IPS-18c (cell line): ENCODE results near the gene YWHAE.
"Not testable (repeated sequence)": the region's sequence is repeated elsewhere in the genome, so short reads cannot be mapped to it uniquely, and the experiment has no call there.

Experiments used
- H3K4me3 ChIP-seq: 2 replicates; pipeline ENCODE4 v1.7.0; 2013; ENCODE audit warnings: low read depth, mild to moderate bottlenecking, low read length, moderate library complexity; ENCODE audit not compliant: insufficient read depth
- H3K9me3 ChIP-seq: one replicate; pipeline ENCODE4 v1.6.1; 2013; ENCODE audit warnings: mild to moderate bottlenecking, low read length, moderate library complexity; ENCODE audit not compliant: control insufficient read depth, insufficient read depth

YWHAE gene

DNA sequence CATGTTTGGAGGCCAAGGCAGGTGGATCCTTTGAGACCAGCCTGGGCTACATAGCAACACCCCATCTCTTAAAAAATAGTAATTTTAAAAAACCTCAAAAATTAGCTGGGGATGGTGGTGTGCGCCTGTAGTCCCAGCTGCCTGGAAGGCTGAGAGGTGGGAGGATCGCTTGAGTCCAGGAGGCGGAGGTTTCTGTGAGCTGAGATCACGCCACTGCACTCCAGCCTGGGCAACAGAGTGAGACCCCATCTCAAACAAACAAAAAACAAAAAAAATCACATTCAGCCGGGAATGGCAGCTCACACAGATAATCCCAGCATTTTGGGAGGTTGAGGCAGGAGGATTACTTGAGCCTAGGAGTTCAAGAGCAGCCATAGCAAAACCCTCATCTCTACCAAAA lies 16.4 kb upstream of the YWHAE start:
- no peak overlapping the region for H3K4me3 ChIP-seq
- H3K9me3 ChIP-seq = no peaks in the 10 kb centered on the region

DNA sequence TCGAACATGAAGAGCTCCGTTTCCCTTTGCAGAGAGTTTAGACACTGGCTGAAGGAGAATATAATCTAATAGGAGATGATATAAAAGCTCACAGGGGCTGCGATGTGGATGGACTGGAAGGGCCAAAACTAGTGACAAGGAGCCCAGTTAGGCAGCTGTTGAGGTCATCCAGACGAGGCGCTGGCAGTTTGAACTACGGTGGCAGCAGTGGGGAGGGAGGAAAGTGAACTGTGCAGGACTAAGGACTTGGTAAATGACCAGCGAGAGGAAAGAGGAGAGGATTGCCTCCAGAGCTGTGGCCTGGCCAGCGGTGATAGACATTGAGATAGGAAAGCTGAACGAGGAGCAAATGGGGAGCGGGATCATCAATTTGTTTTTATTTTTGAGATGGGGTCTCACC lies 14.6 kb upstream of the YWHAE start:
- Histone ChIP-seq H3K9me3 (no peaks in the 10 kb centered on the region), H3K4me3 (no peak overlapping the region)

GRCh38 chr17:1414001-1414574 lies 14.1 kb upstream of the YWHAE start:
- Histone ChIP-seq H3K9me3 (no peaks in the 10 kb centered on the region), H3K4me3 (no peak overlapping the region)

- Histone ChIP-seq H3K9me3 (no peaks in the 10 kb centered on the region), H3K4me3 (no peak overlapping the region)
Observed at GRCh38 chr17:1413281-1413791, 13.3 kb upstream of the YWHAE start.

DNA sequence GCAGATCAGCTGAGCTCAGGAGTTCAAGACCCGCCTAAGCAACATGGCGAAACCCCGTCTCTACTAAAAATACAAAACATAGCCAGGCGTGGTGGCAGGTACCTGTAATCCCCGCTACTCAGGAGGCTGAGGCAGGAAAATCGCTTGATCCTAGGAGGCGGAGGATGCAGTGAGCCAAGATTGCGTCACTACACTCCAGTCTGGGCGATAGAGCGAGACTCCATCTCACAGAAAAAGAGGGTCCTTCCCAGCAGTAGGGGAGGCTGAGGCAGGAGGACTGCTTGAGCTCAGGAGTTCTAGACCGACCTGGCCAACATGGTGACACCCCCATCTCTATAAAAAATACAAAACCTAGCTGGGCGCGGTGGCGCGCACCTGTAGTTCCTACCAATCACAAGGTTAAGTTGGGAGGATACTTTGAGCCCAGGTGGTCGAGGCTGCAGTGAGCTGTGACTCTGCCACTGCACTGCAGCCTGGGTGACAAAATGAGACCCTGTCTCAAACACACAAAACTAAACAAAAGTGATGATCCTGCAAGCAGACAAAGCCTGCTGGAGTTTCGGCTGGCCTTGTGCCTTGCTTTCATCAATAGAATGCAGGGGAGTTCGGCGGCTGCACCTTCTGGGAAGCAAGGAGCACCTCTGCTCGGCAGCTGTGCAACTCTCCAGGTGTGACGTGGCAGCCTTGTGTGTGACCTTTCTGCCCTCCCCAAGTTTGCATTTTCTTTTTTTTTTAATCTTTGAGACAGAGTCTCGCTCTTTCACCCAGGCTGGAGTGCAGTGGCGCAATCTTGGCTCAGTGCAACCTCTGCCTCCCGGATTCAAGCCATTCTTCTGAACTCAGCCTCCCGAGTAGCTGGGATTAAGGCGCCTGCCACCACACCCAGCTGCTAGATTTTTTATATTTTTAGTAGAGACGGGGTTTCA lies 12.4 kb upstream of the YWHAE start:
- Histone ChIP-seq H3K4me3 (no peak overlapping the region), H3K9me3 (no peaks in the 10 kb centered on the region)

- Histone ChIP-seq H3K9me3 (peaks cover 5% of the 10 kb centered on the region), H3K4me3 (no peak overlapping the region)
Observed at GRCh38 chr17:1402262-1402586, 2.2 kb upstream of the YWHAE start.

DNA sequence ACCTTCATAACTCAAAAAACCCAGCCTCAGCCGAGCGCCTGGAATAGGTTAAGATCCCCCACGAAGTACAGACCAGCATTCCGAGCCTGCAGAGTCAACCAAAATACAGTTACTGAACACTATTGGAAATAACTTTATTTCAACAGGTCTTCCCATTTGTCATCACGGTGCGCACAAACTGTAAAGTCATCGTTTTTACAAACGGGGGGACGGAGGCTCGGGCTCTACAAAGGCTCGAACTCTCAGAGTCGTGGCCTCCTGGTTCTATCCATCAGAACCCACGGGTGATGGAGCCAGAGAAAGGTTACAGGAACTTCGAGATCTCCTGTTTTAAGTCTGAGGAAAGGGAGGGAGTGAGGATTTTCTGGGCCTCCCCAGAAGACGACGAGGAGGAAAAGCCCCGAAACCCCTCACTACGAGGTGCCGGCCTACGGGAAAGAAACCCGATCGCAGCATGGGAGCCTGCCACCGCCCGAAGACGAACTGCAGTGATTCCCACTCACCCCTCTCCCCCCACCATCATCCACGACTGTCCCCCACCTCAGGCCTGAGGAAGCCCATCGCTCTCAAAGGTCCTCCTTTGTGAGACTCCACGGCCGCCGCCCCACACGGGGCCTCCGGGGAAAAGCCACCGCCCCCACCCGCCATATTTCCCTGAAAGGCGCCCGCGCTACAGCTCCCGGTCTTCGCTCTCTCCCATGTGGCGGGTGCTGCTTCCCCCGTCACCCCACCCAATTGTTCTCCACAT lies 917 bp downstream of the YWHAE start:
- H3K9me3 ChIP-seq = peaks cover 3% of the 10 kb centered on the region

GRCh38 chr17:1398028-1398427 lies 2.0 kb downstream of the YWHAE start:
- Histone ChIP-seq H3K9me3 (peaks cover 3% of the 10 kb centered on the region), H3K4me3 (peak overlapping the region; percentile 93)

More for the DNA sequence above, 917 bp downstream of the YWHAE start:
- H3K4me3 ChIP-seq = peak overlapping the region; percentile 93

- not testable (repeated sequence) for H3K9me3 ChIP-seq, H3K4me3 ChIP-seq
Observed at GRCh38 chr17:1395876-1396665, 4.0 kb downstream of the YWHAE start.

DNA sequence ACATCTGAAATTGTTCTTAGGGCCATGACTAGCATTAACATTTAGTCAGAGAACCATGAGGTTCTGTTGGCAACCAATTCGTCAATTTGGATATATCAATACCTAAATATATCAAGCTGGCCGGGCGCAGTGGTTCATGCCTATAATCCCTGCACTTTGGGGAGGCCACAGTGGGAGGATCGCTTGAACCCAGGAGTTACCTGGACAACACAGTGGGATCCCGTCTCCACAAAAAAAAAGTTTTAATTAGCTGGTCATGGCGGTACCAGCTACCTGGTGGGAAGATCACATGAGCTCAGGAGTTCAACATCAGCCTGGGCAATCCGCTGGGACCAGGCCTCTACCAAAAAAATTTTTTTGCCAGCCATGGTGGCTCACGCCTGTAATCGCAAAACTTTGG lies 8.4 kb downstream of the YWHAE start:
- no peaks in the 10 kb centered on the region for H3K9me3 ChIP-seq
- H3K4me3 ChIP-seq = no peak overlapping the region

GRCh38 chr17:1390432-1391367 lies 9.3 kb downstream of the YWHAE start:
- H3K4me3 ChIP-seq = no peak overlapping the region
- H3K9me3 ChIP-seq = no peaks in the 10 kb centered on the region

DNA sequence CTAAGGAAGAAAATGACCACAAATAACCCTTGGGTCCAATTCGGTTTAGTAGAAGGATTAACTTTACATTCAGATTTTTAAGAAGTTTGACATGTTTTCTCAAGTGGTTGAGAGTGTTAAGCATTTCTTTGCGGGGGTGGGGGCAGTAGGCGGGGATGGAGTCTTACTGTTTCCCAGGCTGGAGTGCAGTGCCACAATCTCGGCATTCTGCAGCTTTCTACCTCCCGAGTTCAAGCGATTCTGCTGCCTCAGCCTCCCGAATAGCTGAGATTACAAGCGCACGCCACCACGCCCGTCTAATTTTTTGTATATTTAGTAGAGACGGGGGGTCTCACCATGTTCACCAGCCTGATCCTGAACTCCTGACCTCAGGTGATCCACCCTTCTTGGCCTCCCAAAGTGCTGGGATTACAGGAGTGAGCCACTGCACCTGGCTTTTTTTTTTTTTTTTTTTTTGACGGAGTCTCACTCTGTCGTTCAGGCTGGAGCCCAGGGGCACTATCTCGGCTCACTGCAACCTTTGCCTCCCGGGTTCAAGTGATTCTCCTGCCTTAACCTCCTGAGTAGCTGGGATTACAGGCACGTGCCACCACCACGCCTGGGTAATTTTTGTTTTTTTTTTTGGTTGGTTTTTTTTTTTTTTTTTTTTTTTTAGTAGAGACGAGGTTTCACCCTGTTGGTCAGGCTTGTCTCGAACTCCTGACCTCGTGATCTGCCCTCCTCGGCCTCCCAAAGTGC lies 12.4 kb downstream of the YWHAE start:
- not testable (repeated sequence) for H3K4me3 ChIP-seq, H3K9me3 ChIP-seq

- H3K4me3 ChIP-seq, H3K9me3 ChIP-seq: not testable (repeated sequence)
Observed at GRCh38 chr17:1386675-1387190, 13.3 kb downstream of the YWHAE start.

- no peaks in the 10 kb centered on the region for H3K9me3 ChIP-seq
- no peak overlapping the region for H3K4me3 ChIP-seq
Observed at GRCh38 chr17:1386265-1386664, 13.8 kb downstream of the YWHAE start.

DNA sequence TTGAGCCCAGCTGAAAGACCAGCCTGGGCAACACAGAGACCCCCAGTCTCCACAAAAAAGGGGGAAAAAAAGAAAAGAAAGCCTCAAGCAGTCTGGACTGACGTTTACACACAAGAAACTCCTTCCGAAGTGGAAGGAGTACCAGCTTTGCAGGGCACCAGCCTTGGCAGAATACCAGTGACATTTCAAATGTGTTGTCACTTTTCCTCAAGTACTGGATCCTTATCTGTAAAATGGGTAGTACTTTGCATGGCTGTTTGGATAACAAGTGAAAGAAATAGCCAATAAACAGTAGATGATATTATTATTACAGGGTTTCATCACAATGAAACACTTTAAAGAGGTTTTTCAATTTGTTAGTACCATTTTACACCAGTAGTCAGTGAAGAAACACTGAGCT lies 14.2 kb downstream of the YWHAE start:
- Histone ChIP-seq H3K9me3 (no peaks in the 10 kb centered on the region), H3K4me3 (no peak overlapping the region)
